ENCODE results near the gene TNIK.
"Not testable (repeated sequence)": the region's sequence is repeated elsewhere in the genome, so short reads cannot be mapped to it uniquely, and the experiment has no call there.

Gene TNIK

GRCh38 chr3:171428892-171429291 lies 31.3 kb downstream of the TNIK start:
- no peak overlapping the region for H3K4me3 ChIP-seq (ENCODE audit: low read depth, low read length)

GRCh38 chr3:171428321-171428787 lies 31.9 kb downstream of the TNIK start:
- DNase-seq (ENCODE audit: low read depth) = peak; percentile 78
- TF ChIP-seq POLR2A (IDR thresholded peaks at IDR 0.05; ENCODE audit: extremely low read depth, insufficient read length) (no peak), MAX (IDR thresholded peaks at IDR 0.05; ENCODE audit: low read depth, low read length) (peak; percentile 44; the same call in 1 of the 2 replicates), MYC (IDR thresholded peaks at IDR 0.05; ENCODE audit: low read depth, low read length) (no peak), CTCF (IDR thresholded peaks at IDR 0.05; ENCODE audit: low read depth, low read length) (peak; percentile 24)
- H3K4me3 ChIP-seq (ENCODE audit: low read depth, low read length) = peak overlapping the region; percentile 29

More at GRCh38 chr3:171428892-171429291, 31.3 kb downstream of the TNIK start:
- TF ChIP-seq MYC (IDR thresholded peaks at IDR 0.05; ENCODE audit: low read depth, low read length) (no peak), MAX (IDR thresholded peaks at IDR 0.05; ENCODE audit: low read depth, low read length) (no peak)
- no peak for DNase-seq (ENCODE audit: low read depth)

GRCh38 chr3:171427771-171428320 lies 32.4 kb downstream of the TNIK start:
- peak; percentile 7 for DNase-seq (ENCODE audit: low read depth)
- H3K4me3 ChIP-seq (ENCODE audit: low read depth, low read length) = no peak overlapping the region
- TF ChIP-seq CTCF (IDR thresholded peaks at IDR 0.05; ENCODE audit: low read depth, low read length) = no peak
- no peak for TF ChIP-seq MYC (IDR thresholded peaks at IDR 0.05; ENCODE audit: low read depth, low read length)
- TF ChIP-seq POLR2A (IDR thresholded peaks at IDR 0.05; ENCODE audit: extremely low read depth, insufficient read length) = no peak
- TF ChIP-seq MAX (IDR thresholded peaks at IDR 0.05; ENCODE audit: low read depth, low read length) = no peak

GRCh38 chr3:171424063-171424462 lies 36.1 kb downstream of the TNIK start:
- not testable (repeated sequence) for DNase-seq (ENCODE audit: low read depth)

GRCh38 chr3:171422855-171423254 lies 37.4 kb downstream of the TNIK start:
- not testable (repeated sequence) for H3K4me3 ChIP-seq (ENCODE audit: low read depth, low read length); DNase-seq (ENCODE audit: low read depth)

More at GRCh38 chr3:171424063-171424462, 36.1 kb downstream of the TNIK start:
- H3K4me3 ChIP-seq (ENCODE audit: low read depth, low read length) = not testable (repeated sequence)

- H3K4me3 ChIP-seq (ENCODE audit: low read depth, low read length) = no peak overlapping the region
- TF ChIP-seq MAX (IDR thresholded peaks at IDR 0.05; ENCODE audit: low read depth, low read length) = no peak
- no peak for TF ChIP-seq MYC (IDR thresholded peaks at IDR 0.05; ENCODE audit: low read depth, low read length)
- no peak for TF ChIP-seq CTCF (IDR thresholded peaks at IDR 0.05; ENCODE audit: low read depth, low read length)
- no peak for TF ChIP-seq POLR2A (IDR thresholded peaks at IDR 0.05; ENCODE audit: extremely low read depth, insufficient read length)
- DNase-seq (ENCODE audit: low read depth) = no peak
These were observed 39.5 kb downstream of the TNIK start for GRCh38 chr3:171420667-171421066.

- TF ChIP-seq MYC (IDR thresholded peaks at IDR 0.05; ENCODE audit: low read depth, low read length) (no peak), POLR2A (IDR thresholded peaks at IDR 0.05; ENCODE audit: extremely low read depth, insufficient read length) (no peak), MAX (IDR thresholded peaks at IDR 0.05; ENCODE audit: low read depth, low read length) (no peak), CTCF (IDR thresholded peaks at IDR 0.05; ENCODE audit: low read depth, low read length) (no peak)
- no peak overlapping the region for H3K4me3 ChIP-seq (ENCODE audit: low read depth, low read length)
- no peak for DNase-seq (ENCODE audit: low read depth)
These were observed 40.7 kb downstream of the TNIK start for GRCh38 chr3:171419457-171419856.

Data from NB4 (cell line).